Measurements from ENCODE around the gene CDH4.
"Not testable (repeated sequence)": the region's sequence is repeated elsewhere in the genome, so short reads cannot be mapped to it uniquely, and the experiment has no call there.

CDH4 gene

GRCh38 chr20:61459705-61460104 is 207.6 kb downstream of the CDH4 start:
- no peak for DNase-seq (ENCODE audit: low spot score)

GRCh38 chr20:61460261-61461052 is 208.4 kb downstream of the CDH4 start:
- no peak for DNase-seq (ENCODE audit: low spot score)

- no peak for DNase-seq (ENCODE audit: low spot score)
These were observed 209.4 kb downstream of the CDH4 start for GRCh38 chr20:61461461-61461860.

GRCh38 chr20:61464307-61465303 is 212.5 kb downstream of the CDH4 start:
- no peak for DNase-seq (ENCODE audit: low spot score)

GRCh38 chr20:61475729-61476128 is 223.7 kb downstream of the CDH4 start:
- no peak for DNase-seq (ENCODE audit: low spot score)

GRCh38 chr20:61476956-61477355 is 224.9 kb downstream of the CDH4 start:
- DNase-seq (ENCODE audit: low spot score): no peak

- DNase-seq (ENCODE audit: low spot score): no peak
These were observed 225.4 kb downstream of the CDH4 start for GRCh38 chr20:61477451-61477861.

- DNase-seq (ENCODE audit: low spot score): no peak
These were observed 226.0 kb downstream of the CDH4 start for GRCh38 chr20:61478094-61478493.

GRCh38 chr20:61478611-61479305 is 226.7 kb downstream of the CDH4 start:
- no peak for DNase-seq (ENCODE audit: low spot score)

- not testable (repeated sequence) for DNase-seq (ENCODE audit: low spot score)
These were observed 227.4 kb downstream of the CDH4 start for GRCh38 chr20:61479433-61479832.

GRCh38 chr20:61480158-61480825 is 228.2 kb downstream of the CDH4 start:
- no peak for DNase-seq (ENCODE audit: low spot score)

GRCh38 chr20:61482056-61482887 is 230.2 kb downstream of the CDH4 start:
- peak; percentile 4 for DNase-seq (ENCODE audit: low spot score)

GRCh38 chr20:61482901-61483300 is 230.8 kb downstream of the CDH4 start:
- DNase-seq (ENCODE audit: low spot score): no peak

- no peak for DNase-seq (ENCODE audit: low spot score)
These were observed 231.4 kb downstream of the CDH4 start for GRCh38 chr20:61483336-61484067.

GRCh38 chr20:61486198-61486597 is 234.1 kb downstream of the CDH4 start:
- DNase-seq (ENCODE audit: low spot score): no peak

- no peak for DNase-seq (ENCODE audit: low spot score)
These were observed 235.4 kb downstream of the CDH4 start for GRCh38 chr20:61487346-61487996.

- no peak for DNase-seq (ENCODE audit: low spot score)
These were observed 235.9 kb downstream of the CDH4 start for GRCh38 chr20:61487997-61488371.

GRCh38 chr20:61490721-61491120 is 238.7 kb downstream of the CDH4 start:
- DNase-seq (ENCODE audit: low spot score): no peak

GRCh38 chr20:61492065-61492464 is 240.0 kb downstream of the CDH4 start:
- no peak for DNase-seq (ENCODE audit: low spot score)
